ENCODE data around the gene MAD1L1. TPM values are rescaled to one million over a fixed set of nuclear protein-coding genes. Genes with fewer than 3 reads are reported as not detected.

The MAD1L1 gene
- total RNA-seq, 1 experiment from 2014 or later, result 78.6 TPM

GRCh38 chr7:1855725-1856160 lies 377.0 kb downstream of the MAD1L1 start:
- DNase-seq (ENCODE audit: low read depth), result no peak

- no peak for DNase-seq (ENCODE audit: low read depth)
Observed at GRCh38 chr7:1854866-1855724, 377.6 kb downstream of the MAD1L1 start.

GRCh38 chr7:1853986-1854865 lies 378.5 kb downstream of the MAD1L1 start:
- no peak for DNase-seq (ENCODE audit: low read depth)

- DNase-seq (ENCODE audit: low read depth), result peak; percentile 15
Observed at GRCh38 chr7:1853431-1853985, 379.2 kb downstream of the MAD1L1 start.

GRCh38 chr7:1852517-1853430 lies 380.0 kb downstream of the MAD1L1 start:
- no peak for DNase-seq (ENCODE audit: low read depth)

- DNase-seq (ENCODE audit: low read depth), result no peak
Observed at GRCh38 chr7:1851721-1852516, 380.8 kb downstream of the MAD1L1 start.

- no peak for DNase-seq (ENCODE audit: low read depth)
Observed at GRCh38 chr7:1850976-1851571, 381.7 kb downstream of the MAD1L1 start.

- DNase-seq (ENCODE audit: low read depth), result no peak
Observed at GRCh38 chr7:1850111-1850975, 382.4 kb downstream of the MAD1L1 start.

- DNase-seq (ENCODE audit: low read depth), result no peak
Observed at GRCh38 chr7:1849351-1850041, 383.2 kb downstream of the MAD1L1 start.

GRCh38 chr7:1848911-1849311 lies 383.8 kb downstream of the MAD1L1 start:
- DNase-seq (ENCODE audit: low read depth), result no peak

GRCh38 chr7:1848013-1848640 lies 384.6 kb downstream of the MAD1L1 start:
- no peak for DNase-seq (ENCODE audit: low read depth)

GRCh38 chr7:1847260-1848001 lies 385.3 kb downstream of the MAD1L1 start:
- no peak for DNase-seq (ENCODE audit: low read depth)

GRCh38 chr7:1846331-1847065 lies 386.2 kb downstream of the MAD1L1 start:
- no peak for DNase-seq (ENCODE audit: low read depth)

- DNase-seq (ENCODE audit: low read depth), result no peak
Observed at GRCh38 chr7:1845536-1846311, 387.0 kb downstream of the MAD1L1 start.

GRCh38 chr7:1844951-1845390 lies 387.8 kb downstream of the MAD1L1 start:
- no peak for DNase-seq (ENCODE audit: low read depth)

Data from LHCN-M2 (cell line).